ENCODE data around the gene METTL9.

METTL9 gene

DNA sequence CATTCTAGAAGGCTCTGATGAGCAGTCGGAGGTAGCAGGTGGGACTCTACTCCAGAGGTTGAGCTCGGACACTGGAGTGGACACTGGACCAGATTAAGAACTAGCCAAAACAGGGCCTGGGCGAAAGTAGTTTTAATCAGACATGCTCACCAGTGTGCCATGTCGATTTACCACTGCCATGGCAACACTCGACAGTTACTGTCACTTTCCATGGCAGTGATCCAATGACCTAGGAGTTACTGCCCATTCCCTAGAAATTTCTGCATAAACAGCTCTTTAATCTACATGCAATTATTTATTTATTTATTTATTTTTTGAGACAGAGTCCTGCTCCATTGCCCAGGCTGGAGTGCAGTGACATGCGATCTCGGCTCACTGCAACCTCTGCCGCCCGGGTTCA is 7.2 kb upstream of the METTL9 start:
- Histone ChIP-seq H3K4me1 (ENCODE audit: insufficient read depth, low read length, poor library complexity, severe bottlenecking) (no peaks in the 10 kb centered on the region), H2AFZ (ENCODE audit: low read length) (no peak overlapping the region), H3K36me3 (ENCODE audit: insufficient read depth, low read length) (no peaks in the 10 kb centered on the region), H3K9me2 (replicated peaks; ENCODE audit: low read depth, low read length) (no peaks in the 10 kb centered on the region), H3K9ac (ENCODE audit: low read depth, low read length, poor library complexity, severe bottlenecking) (no peak overlapping the region), H3K79me2 (ENCODE audit: insufficient read depth, low read length) (no peaks in the 10 kb centered on the region), H4K20me1 (ENCODE audit: insufficient read depth, low read length, poor library complexity, severe bottlenecking) (no peaks in the 10 kb centered on the region), H3K27me3 (ENCODE audit: insufficient read depth, low read length, poor library complexity, severe bottlenecking) (no peaks in the 10 kb centered on the region), H3K4me2 (ENCODE audit: low read depth, low read length, poor library complexity, severe bottlenecking) (no peak overlapping the region), H3F3A (ENCODE audit: low read depth) (no peaks in the 10 kb centered on the region), H3K9me3 (ENCODE audit: insufficient read depth, low read depth, low read length) (no peaks in the 10 kb centered on the region), H3K4me3 (ENCODE audit: low read length, poor library complexity, severe bottlenecking) (no peak overlapping the region)
- TF ChIP-seq, protein P1, sequence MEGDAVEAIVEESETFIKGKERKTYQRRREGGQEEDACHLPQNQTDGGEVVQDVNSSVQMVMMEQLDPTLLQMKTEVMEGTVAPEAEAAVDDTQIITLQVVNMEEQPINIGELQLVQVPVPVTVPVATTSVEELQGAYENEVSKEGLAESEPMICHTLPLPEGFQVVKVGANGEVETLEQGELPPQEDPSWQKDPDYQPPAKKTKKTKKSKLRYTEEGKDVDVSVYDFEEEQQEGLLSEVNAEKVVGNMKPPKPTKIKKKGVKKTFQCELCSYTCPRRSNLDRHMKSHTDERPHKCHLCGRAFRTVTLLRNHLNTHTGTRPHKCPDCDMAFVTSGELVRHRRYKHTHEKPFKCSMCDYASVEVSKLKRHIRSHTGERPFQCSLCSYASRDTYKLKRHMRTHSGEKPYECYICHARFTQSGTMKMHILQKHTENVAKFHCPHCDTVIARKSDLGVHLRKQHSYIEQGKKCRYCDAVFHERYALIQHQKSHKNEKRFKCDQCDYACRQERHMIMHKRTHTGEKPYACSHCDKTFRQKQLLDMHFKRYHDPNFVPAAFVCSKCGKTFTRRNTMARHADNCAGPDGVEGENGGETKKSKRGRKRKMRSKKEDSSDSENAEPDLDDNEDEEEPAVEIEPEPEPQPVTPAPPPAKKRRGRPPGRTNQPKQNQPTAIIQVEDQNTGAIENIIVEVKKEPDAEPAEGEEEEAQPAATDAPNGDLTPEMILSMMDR (conservative IDR thresholded peaks at IDR 0.05; ENCODE audit: low read length), result no peak
- TF ChIP-seq EZH2phosphoT487 (IDR thresholded peaks at IDR 0.05; ENCODE audit: borderline replicate concordance), result no peak

- Histone ChIP-seq H3K36me3 (ENCODE audit: insufficient read depth, low read length) (no peaks in the 10 kb centered on the region), H3F3A (ENCODE audit: low read depth) (no peaks in the 10 kb centered on the region), H3K4me3 (ENCODE audit: low read length, poor library complexity, severe bottlenecking) (no peak overlapping the region), H3K9me3 (ENCODE audit: insufficient read depth, low read depth, low read length) (no peaks in the 10 kb centered on the region), H3K9me2 (replicated peaks; ENCODE audit: low read depth, low read length) (no peaks in the 10 kb centered on the region), H3K27me3 (ENCODE audit: insufficient read depth, low read length, poor library complexity, severe bottlenecking) (no peaks in the 10 kb centered on the region), H3K4me1 (ENCODE audit: insufficient read depth, low read length, poor library complexity, severe bottlenecking) (peaks cover 4% of the 10 kb centered on the region), H2AFZ (ENCODE audit: low read length) (no peak overlapping the region), H3K4me2 (ENCODE audit: low read depth, low read length, poor library complexity, severe bottlenecking) (no peak overlapping the region), H3K79me2 (ENCODE audit: insufficient read depth, low read length) (no peaks in the 10 kb centered on the region), H4K20me1 (ENCODE audit: insufficient read depth, low read length, poor library complexity, severe bottlenecking) (no peaks in the 10 kb centered on the region), H3K9ac (ENCODE audit: low read depth, low read length, poor library complexity, severe bottlenecking) (no peak overlapping the region)
- TF ChIP-seq EZH2phosphoT487 (IDR thresholded peaks at IDR 0.05; ENCODE audit: borderline replicate concordance), result no peak
- TF ChIP-seq, protein P1 (conservative IDR thresholded peaks at IDR 0.05; ENCODE audit: low read length), result no peak
Measured at GRCh38 chr16:21593530-21594289, 5.7 kb upstream of the METTL9 start.

GRCh38 chr16:21597561-21598030 is 1.8 kb upstream of the METTL9 start:
- H3K4me1 ChIP-seq (ENCODE audit: insufficient read depth, low read length, poor library complexity, severe bottlenecking), result peaks cover 30% of the 10 kb centered on the region

More at GRCh38 chr16:21597561-21598030, 1.8 kb upstream of the METTL9 start:
- TF ChIP-seq EZH2phosphoT487 (IDR thresholded peaks at IDR 0.05; ENCODE audit: borderline replicate concordance), result no peak
- TF ChIP-seq, protein P1 (conservative IDR thresholded peaks at IDR 0.05; ENCODE audit: low read length), result no peak
- Histone ChIP-seq H3K79me2 (ENCODE audit: insufficient read depth, low read length) (peaks cover 28% of the 10 kb centered on the region), H4K20me1 (ENCODE audit: insufficient read depth, low read length, poor library complexity, severe bottlenecking) (peaks cover 24% of the 10 kb centered on the region), H3F3A (ENCODE audit: low read depth) (no peaks in the 10 kb centered on the region), H3K36me3 (ENCODE audit: insufficient read depth, low read length) (no peaks in the 10 kb centered on the region), H2AFZ (ENCODE audit: low read length) (peak overlapping the region; percentile 64; the same call in 1 of the 2 replicates), H3K9me3 (ENCODE audit: insufficient read depth, low read depth, low read length) (no peaks in the 10 kb centered on the region), H3K4me3 (ENCODE audit: low read length, poor library complexity, severe bottlenecking) (no peak overlapping the region), H3K9ac (ENCODE audit: low read depth, low read length, poor library complexity, severe bottlenecking) (no peak overlapping the region), H3K9me2 (replicated peaks; ENCODE audit: low read depth, low read length) (no peaks in the 10 kb centered on the region), H3K4me2 (ENCODE audit: low read depth, low read length, poor library complexity, severe bottlenecking) (peak overlapping the region; percentile 16), H3K27me3 (ENCODE audit: insufficient read depth, low read length, poor library complexity, severe bottlenecking) (no peaks in the 10 kb centered on the region)

Measured in Loucy (cell line).